Fibroblast of pulmonary artery (primary cell): ENCODE results near the gene RPTOR.

Experiments used
- DNase-seq: peaks from one replicate; pipeline ENCODE4 v3.0.0-alpha.2; 2010; ENCODE audit warnings: low read depth
- H3K4me3 ChIP-seq: replicated peaks from 2 replicates; pipeline ENCODE4 v1.5.1; 2011; ENCODE audit warnings: low read depth, mild to moderate bottlenecking, control low read depth, low read length, moderate library complexity
- TF ChIP-seq, protein P1 (sequence below): IDR thresholded peaks from 2 replicates; pipeline ENCODE4 v1.5.1; 2011; ENCODE audit warnings: mild to moderate bottlenecking, control low read depth, low read length, inconsistent platforms; ENCODE audit errors: missing control alignments

The RPTOR gene

GRCh38 chr17:80671039-80671824 lies 126.6 kb downstream of the RPTOR start:
- DNase-seq = no peak
- H3K4me3 ChIP-seq = no peak overlapping the region
- TF ChIP-seq, protein P1, sequence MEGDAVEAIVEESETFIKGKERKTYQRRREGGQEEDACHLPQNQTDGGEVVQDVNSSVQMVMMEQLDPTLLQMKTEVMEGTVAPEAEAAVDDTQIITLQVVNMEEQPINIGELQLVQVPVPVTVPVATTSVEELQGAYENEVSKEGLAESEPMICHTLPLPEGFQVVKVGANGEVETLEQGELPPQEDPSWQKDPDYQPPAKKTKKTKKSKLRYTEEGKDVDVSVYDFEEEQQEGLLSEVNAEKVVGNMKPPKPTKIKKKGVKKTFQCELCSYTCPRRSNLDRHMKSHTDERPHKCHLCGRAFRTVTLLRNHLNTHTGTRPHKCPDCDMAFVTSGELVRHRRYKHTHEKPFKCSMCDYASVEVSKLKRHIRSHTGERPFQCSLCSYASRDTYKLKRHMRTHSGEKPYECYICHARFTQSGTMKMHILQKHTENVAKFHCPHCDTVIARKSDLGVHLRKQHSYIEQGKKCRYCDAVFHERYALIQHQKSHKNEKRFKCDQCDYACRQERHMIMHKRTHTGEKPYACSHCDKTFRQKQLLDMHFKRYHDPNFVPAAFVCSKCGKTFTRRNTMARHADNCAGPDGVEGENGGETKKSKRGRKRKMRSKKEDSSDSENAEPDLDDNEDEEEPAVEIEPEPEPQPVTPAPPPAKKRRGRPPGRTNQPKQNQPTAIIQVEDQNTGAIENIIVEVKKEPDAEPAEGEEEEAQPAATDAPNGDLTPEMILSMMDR = no peak

- TF ChIP-seq, protein P1 = no peak
- peak; percentile 25 for DNase-seq
- no peak overlapping the region for H3K4me3 ChIP-seq
Measured at GRCh38 chr17:80671825-80672110, 127.1 kb downstream of the RPTOR start.

DNA sequence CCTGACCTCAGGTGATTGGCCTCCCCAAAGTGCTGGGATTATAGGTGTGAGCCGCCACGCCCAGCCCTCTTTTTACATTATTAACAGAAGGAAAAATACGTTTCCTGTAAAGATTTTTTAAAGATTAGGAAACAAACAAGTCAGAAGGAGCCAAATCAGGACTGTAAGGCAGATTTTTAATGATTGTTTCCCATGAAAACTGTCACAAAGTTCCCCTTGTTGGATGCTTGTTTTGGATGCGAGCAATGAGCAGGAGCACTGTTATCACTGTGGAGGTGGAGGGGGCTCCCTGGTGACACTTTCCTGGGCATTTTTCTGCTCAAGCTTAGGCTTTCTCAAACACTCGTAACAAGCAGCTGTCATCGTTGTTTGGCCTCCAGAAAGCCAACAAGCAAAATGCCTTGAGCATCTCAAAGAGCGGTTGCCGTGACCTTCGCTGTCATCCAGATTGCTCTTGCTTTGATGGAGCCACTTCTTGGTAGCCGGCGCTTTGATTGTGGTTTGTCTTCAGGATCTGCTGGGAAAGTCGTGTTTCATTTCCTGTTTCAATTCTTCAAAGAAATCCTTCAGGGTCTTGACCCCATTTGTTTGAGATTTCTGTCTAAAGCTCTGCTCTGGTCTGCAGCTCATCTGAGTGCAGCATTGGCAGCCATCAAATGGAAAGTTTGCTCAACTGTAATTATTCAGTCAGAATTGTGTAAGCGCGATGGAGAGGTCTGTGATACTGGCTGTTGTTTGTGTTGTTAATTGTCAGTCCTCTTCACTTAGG lies 128.7 kb downstream of the RPTOR start:
- TF ChIP-seq, protein P1 = no peak
- DNase-seq = peak; percentile 28
- no peak overlapping the region for H3K4me3 ChIP-seq

DNA sequence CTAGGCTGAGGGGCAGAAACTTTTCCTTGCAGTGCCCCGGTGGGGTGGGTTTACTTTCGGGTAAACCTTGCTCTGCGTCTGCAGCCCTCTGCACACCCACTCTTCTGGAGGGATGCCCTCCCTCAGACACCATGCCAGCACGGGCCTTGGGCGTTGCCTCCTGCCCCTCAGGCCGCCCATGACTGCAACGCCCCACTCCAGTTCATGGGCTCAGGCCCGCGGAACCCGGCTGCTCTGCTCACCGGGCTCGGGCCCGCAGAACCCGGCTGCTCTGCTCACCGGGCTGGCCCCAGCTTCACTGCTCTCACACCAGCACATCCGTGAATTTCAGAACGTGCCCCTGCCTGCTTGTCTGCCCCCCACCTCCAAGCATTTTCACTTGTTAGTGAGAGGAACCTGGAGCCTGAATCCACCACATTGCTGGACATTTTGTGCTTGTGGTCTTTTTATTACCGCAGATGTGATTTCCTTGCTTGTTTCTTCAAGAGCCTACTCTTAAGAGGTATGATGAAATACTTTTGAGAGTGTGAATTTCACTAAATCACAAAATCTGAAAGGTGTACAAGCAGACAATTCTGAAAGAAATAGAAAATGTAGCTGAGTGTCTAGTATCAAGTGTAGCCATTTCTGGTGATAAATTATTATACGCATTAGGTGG lies 130.9 kb downstream of the RPTOR start:
- no peak overlapping the region for H3K4me3 ChIP-seq
- TF ChIP-seq, protein P1 = no peak
- DNase-seq = no peak

DNA sequence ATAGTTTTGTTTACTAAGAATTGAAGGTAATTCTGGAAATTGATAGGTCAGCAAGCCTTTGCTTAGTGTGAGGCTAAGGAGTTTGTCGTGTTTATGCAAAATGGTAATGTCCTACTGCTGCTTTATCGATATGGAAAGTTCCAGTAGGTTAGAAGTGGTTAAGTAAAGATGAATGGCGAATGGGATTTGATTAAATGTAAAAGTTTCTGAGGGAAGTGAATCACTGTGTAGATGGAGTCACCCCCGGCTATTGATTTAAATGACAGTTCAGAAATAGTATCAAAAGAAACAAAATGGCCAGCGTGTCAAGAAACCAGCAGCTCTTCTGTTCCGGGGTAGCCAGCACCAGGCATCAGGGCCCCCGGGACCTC lies 131.4 kb downstream of the RPTOR start:
- TF ChIP-seq, protein P1 = no peak
- DNase-seq = no peak

DNA sequence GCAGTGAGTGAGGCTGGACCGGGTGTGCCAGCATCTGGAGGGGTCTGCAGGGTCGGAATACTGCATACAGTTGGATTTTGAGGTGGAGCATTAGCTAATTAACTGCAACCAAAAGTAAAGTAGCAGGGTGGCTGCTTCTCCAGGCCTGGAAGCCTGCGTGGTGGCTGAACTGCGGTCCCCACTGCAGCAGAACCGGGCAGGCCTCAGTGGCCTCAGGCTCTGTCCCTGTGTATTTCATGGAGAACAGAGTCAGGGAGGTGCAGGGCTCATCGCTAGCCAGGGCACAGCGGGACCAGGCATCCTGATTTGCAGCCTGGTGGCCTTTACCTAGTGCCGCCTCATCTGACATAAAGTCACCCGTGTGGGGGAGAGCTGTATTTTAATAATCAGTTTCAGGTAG lies 131.9 kb downstream of the RPTOR start:
- DNase-seq = no peak
- no peak overlapping the region for H3K4me3 ChIP-seq
- TF ChIP-seq, protein P1 = no peak

More for the DNA sequence above, 131.4 kb downstream of the RPTOR start:
- H3K4me3 ChIP-seq = no peak overlapping the region
